Measurements from ENCODE around the gene RBM28.
A peak's percentile ranks its signal among the peaks of the same experiment; 100 is the strongest.

Gene RBM28, protein sequence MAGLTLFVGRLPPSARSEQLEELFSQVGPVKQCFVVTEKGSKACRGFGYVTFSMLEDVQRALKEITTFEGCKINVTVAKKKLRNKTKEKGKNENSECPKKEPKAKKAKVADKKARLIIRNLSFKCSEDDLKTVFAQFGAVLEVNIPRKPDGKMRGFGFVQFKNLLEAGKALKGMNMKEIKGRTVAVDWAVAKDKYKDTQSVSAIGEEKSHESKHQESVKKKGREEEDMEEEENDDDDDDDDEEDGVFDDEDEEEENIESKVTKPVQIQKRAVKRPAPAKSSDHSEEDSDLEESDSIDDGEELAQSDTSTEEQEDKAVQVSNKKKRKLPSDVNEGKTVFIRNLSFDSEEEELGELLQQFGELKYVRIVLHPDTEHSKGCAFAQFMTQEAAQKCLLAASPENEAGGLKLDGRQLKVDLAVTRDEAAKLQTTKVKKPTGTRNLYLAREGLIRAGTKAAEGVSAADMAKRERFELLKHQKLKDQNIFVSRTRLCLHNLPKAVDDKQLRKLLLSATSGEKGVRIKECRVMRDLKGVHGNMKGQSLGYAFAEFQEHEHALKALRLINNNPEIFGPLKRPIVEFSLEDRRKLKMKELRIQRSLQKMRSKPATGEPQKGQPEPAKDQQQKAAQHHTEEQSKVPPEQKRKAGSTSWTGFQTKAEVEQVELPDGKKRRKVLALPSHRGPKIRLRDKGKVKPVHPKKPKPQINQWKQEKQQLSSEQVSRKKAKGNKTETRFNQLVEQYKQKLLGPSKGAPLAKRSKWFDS

DNA sequence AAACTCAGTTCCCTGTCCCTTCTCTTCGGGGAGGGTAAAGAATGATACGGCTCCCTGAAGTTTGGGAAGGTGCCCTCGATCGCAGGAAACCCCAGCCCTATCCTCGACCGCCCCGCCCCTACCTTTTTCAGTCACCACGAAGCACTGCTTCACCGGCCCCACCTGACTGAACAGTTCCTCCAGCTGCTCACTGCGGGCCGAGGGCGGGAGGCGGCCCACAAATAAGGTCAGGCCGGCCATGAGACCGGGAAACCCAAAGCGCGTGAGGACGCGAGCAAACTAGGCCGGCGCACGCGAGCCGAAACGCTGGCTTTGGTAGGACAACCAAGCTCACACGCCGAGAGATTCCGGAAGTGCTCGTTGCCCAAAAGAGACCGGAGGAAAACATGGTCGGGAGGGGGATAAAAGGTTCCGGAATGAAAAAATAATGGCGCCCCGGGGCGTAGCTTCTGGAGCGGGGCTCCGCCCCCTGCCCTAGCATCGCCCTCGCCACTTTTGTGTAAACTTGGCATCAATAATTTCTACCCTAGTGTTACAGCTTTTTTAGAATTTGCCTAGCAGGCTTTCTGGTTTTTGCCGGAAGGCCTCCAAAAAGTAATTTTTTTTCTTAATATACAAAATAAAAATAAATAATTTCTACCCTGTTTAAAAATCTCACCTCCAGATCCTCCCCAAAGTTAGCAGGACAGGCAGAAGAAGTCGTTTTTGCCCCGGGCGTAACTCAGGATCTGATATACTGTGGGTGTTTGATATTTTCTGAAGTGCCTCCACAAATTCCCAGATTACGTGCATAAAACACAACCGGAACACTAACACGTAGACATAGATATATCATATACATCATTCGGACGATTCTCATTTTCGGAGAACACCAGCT lies at the start of gene RBM28:
TSS of gene RBM28 (minus strand) at position 355 of the 877 bp plus-strand sequence. CDS start at position 240, 115 bp downstream.
- DNase-seq, result peak; percentile 92

DNA sequence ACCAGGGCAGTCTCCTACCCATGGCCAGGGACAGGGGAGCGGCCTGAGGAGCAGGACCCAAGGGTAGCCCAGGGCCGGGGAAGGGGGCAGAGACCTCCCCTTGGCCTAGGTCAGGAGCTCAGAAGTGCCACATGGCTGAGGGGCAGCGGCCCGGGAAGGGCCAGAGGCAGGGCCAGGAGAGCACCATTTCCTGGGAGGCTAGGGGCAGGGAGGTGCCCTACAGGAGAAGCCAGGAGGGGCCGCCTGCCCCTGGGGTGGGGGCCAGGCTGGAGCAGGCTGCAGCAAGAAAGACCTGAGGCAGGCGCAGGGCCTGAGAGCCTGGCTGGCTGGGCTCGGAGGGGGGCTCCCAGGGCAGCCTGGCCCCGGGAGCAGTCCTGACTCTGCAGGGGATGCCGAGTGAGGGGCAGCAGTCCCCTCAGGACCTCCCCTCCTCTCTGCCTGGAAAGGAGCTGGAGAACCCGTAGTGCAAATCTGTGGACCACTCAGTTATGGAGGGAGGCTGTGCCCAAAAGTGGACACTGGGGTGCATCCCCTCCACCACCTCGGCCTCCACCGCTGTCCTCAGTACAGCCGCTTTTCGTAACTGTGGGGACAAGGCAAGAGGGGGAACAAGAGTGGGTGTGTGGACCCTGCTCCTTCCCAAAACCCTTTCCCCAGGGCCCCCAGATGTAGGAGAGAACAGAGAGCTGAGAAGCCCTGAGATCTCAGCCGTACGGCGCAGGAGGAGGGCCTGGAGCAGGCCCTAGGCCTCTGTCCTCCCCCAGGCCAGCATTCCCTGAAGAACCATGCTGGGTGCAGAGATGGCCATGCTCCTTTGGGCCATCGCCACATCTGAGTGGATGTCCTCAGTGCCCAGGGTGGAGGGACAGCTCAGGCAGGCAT lies 49.0 kb upstream of the RBM28 start:
- no peak for DNase-seq

DNA sequence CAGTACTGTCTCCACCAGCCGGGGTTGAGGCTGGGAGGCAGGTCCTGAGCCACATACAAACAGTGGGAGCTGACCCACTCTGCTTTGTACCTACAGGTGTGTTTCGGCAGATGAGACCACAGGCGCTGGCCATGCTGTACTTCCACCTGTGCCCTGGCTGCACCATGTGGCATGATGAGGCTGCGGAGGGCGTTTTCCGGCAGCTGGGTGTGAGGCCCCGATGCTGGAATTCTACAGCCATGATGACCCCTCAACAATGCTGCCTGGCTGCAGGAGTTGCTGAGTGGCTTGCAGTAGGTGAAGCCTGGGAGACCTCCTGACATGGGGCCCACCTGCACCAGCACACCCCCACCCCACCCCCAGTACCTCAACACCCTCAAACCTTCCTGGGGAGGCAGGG lies 48.1 kb upstream of the RBM28 start:
- no peak for DNase-seq

DNA sequence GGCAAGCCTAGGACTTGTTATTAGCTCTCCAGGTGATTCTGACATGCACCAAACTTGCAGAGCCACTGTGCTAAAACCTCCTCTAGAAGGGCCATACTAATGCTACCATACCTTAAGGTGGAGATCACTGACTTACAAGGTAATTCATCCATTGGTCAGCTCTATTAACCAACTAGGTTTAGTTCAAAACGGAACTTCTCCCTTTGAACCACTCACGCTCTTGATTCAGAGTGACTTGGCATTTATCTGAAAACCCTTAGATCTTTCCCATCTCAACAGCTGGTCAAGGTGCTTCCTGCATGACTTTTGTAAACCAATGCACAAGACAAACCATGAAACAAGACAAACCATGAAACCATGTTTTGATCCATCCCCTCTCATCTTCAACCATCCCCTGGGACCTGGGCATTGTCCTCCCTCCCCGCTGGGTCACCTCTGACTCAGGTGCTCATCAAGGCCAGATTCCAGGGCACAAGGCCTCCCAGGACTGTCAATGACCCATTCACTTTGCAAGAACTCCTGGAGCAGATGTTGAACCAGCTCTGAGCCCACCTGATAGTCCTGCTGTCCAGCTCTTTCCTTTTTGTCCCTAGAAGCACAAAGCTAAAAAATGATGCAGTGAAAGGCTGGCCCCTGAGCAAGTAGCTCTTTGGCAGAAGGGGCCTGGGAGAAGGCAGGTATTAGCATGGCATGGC lies 47.3 kb upstream of the RBM28 start:
- no peak for DNase-seq

DNA sequence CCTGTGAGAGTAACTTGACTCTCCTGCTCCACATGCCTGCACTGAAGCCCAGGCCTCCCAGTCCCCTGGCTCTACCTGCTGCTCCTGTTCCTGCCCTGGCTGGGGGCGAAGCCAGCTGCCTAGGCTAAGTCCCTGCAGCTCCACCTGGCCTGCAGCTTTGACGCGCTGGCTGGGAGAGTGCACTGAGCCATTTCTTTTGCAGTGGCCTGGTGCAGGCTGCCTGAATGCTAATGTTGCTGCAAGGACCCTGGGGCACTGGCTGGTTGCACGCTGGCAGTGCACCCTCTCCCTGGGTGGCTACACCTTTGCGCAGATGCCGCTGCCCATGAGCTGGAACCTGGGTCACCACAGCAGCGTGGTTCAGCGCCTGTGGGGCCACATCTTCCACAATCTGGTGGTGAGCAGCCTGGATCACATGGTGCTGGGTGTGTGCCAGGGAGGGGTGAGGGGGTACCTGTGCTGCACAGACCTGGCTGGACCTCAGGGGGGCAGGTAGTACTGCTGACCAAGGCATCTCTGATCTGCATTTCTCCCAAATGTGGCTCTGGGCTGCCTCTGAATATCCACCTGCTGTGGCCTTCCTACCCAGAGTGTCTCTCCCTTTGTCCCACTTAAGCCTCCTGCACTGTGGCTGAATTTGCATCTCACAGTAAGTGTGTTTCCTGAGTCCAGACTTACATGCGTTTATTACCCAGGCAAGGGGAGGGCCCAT lies 46.1 kb upstream of the RBM28 start:
- DNase-seq, result no peak

DNA sequence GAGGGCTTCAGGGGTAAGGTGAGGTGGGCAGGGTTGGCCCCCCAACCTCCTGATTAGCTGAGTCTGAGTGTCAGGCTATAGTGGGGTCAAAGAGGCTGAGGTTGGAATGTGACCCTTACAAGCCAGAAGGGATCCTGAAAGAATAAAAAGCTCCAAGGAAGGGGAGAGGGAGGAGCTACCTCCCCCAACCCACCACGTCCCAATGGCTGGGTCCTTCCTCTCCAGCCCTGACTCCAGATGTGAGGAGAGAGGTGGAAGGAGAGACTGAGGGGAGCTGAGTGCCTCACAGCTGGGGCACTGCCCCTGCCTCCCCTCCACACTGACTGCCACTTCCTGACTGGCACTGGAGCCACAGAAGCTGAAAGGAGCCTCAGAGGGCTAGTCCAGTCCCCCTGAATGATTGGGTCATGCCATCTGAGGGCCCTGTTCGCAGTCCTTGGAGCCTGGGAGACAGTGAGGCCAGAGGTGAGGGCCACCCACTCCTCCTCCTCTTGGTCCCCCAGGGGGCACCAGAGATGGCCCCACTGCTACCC lies 45.4 kb upstream of the RBM28 start:
- no peak for DNase-seq

DNA sequence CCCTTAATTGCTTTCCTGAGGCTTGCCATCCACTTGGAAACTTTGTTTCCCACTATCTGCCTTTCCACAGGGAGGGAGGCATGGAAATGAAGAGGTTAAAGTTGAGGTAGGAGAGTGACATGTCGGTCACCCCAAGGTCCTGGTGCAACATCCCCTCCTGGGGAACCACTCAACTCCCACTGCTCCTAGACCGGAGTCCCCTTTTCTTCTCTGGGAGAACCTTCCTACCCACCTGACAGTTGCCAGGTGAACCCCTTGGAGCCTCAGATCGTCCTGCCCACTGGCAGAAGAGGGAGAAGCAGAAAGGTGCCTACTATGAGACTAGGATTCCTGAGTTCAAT lies 44.4 kb upstream of the RBM28 start:
- DNase-seq, result no peak

DNA sequence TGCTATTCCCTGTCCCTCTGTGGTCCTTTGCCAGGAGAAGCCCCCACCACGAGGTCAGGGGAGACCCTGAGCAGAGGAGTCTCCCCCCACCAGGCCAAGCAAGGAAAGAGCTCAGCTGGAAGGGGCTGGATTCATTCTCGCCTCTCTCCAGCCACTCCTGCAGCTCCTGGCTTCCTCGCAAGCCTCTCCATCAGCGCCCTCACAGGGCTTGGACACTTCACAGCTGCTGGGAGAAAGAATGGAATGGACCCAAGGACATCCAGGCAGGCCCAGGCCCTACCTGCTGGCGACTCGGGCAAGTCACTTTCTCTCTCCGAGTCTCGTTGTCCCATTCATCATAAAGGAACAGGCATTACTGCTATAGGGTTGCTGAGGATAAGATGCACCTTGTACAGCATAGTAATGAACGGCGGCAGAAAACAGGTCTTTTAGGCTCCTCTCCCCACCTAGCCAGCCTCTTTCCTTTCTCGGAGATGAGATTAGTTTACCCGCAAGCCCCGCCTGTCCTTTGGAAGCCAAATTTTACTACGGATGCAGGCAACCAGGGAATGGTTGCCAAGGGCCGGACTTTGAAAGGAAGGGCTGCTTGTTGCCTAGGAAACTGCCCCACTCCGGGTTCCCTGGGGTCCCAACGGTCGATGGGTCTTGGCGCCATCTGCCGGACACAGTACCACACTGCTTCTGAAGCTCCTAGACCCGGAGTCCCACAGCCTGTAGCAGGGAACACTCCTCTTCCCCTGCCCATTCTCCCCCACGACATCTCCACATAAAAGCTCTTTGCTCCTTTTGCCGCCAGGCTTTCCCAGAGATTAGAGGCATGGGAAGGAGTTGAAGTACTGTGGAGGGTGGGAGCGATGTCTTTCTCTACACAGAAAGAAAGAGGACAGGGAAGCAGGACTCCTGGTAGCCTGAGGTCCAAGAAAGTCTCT lies 43.8 kb upstream of the RBM28 start:
- DNase-seq, result peak; percentile 75

DNA sequence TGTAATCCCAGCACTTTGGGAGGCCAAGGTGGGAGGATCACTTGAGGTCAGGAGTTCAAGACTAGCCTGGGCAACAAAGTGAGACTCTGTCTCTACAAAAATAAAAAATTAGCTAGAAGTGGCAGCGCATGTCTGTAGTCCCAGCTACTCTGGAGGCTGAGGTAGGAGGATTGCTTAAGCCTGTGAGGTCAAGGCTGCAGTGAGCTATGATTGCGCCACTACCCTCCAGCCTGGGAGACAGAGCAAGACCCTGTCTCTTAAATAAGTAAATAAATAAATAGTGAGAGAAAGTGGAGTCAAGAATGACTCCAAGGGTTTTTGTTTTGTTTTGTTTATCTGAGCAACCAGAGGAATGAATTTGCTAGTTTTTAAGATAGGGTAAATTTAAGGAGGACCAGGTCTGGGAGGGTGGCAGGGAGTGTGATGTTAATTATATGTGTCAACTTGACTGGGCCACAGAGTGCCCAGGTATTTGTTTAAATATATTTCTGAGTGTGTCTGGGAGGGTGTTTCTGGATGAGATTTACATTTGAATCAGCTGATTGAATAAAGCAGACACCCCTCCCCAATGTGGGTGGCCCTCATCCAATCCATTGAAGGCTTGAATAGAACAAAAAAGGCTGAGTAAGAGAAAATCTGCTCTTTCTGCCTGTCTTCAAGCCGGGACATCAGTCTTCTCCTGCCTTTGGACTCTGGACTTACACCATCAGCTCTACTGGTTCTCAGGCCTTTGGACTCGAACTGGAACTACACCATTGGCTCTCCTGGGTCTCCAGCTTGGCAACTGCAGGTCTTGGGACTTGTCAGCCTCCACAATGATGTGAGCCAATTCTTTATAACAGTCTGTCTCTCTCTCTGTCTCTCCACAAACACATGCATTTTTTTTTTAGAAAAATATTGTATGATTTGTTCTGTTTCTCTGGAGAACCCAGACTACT lies 42.5 kb upstream of the RBM28 start:
- DNase-seq, result no peak

DNA sequence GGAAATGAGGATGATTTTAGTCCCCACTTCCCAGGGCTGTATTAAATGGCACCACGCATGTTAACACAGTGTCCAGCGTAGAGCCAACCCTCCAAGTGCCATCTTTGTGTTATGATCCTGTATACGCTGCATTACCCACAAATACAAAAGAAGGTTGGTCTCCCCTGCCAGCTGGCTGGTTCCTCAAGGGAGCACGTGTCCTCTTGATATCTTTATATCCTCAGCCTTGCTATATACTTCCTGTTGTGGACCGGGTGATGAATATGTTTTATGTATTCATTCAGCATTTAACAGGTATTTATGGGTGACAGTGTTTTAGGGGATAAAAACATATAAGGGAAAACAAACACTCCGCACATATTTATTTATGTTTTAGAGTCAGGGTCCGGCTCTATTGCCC lies 41.0 kb upstream of the RBM28 start:
- no peak for DNase-seq

DNA sequence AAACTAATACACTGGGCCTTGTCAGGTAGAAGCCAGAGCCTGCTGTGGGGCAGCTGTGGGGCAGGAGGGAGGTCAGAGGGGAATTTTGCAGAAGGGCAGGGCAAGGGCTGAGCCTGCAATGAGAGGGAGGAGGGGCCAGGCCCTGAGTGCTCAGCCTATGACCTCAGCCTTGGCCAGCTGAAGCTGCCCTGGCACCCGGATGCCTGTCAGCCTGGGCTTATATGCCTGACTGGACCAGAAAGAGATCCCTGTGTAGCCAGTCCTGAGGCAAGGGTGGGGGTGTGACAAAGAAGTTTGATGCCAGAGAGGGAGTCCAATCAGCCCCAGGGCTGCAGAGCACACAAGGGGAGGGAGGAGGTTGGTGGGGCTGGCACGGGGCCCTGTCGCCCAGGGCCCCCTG lies 40.1 kb upstream of the RBM28 start:
- DNase-seq, result no peak

DNA sequence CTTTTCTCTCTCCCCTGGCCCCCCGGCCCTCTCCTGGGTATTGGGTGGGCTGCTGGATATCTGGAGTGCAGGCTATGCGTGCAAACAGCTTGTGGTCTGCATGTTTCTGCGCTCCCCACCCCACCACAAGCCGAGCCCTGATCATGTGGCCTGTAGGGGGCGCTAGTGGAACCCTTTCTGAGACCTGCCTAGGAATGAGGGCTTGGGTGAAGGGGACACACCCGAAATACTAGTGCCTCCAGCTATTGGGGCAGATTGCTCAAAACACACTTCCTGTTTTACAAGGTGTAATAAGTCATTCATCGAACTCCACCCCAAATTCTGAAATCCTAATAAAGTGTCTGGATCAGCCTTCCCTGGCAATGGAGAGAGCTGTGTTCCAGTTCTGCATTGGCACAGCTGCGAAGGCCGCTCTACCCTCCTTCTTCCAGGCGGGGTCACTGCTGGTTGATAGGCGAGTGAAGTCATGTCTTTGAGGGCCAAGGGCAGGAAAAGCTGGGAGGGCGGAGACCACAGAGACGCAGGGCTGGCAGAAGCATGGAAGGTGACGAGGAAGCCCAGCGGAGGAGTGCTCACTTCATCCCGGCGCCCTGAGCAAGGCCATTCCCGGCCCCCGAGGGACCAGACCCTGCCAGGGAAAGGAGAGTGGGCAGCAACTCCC lies 37.6 kb upstream of the RBM28 start:
- DNase-seq, result peak; percentile 63

DNA sequence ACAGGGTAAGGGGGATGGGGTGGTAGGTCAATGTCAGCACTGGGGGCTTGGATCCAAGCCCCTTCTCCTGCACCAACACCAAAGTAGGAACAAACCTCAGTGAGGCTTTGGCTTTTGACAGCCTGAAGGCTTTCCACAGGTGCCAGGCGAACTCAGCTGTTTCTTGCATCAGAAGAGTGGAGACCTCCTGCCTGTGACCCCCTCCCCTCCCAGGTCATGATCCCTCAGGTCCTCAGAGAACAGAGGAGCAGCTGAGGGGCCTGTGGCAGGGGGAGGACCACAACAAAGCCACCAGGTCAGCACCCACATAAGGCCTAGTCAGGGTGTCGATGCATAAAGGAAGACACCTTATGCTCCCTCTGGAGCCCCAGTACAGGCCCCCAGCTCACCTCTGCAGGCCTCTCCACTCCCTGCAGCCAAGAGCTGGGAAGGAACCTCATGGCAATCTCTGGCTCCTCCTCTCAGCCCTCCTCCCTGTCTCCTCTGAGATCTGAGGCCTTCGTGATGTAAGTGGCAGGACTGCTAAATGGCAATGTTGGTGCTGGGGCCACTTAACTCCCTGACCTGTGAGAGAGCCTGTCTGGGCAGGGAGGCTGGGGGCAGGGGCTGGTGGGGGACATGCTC lies 36.9 kb upstream of the RBM28 start:
- DNase-seq, result no peak

DNA sequence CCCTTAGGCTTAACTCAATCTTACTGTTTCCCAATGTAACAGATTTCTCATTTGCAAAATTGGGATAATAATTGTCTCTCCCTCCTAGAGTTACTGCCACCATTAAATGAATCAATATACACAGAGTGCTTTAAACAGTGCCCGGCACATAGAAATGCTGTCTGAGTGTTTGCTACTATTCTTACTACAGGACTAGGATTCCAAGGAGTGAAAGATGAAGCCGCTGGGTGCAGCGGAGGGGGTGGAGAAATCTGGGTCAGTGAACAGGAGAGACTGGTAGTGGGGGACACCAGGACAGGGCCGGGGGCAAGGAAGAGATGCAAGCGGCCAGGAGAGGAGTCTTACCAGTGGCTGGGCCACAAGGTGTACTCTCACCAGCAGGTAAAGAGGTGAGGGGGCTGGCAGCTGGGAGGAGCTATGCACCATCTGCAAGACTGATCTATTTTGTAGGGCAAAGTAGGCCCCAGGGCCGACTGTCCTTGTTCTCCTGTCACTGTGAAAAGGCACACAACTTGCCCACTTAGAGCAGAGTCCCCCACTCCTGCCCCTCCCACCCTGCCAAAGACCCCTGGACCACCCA lies 36.3 kb upstream of the RBM28 start:
- DNase-seq, result no peak

DNA sequence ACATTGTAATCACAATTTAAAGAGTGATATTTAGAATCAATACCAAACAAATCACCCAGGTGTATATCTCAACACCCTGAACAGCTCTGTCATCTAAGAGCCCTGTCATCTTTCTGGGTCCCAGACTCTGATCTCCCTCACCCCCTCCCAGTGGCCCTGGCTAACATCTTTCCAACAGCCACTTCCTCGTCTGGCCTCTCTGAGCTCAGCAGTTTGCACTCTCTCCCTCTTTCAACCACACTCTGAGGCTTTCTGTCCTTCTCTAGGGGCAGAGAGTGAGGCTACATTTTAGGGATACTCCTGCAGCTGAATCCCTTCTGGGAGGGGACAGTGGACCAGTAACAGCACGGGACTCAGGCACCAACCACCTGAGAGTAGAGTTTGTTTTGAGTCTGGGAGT lies 34.9 kb upstream of the RBM28 start:
- DNase-seq, result no peak

DNA sequence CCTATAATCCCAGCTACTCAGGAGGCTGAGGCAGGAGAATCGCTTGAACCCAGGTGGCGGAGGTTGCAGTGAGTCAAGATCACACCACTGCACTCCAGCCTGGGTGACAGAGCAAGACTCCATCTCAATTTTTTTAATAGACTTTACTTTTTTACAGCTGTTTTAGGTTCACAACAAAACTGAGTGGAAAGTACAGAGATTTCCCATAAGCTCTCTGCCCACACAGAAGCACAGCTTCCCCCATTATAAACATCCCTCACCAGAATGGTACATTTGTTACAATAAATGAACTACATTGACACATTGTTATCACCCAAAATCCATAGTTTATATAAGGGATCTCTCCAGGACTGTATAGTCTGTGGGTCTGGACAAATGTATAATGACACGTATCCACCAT lies 32.4 kb upstream of the RBM28 start:
- DNase-seq, result no peak

DNA sequence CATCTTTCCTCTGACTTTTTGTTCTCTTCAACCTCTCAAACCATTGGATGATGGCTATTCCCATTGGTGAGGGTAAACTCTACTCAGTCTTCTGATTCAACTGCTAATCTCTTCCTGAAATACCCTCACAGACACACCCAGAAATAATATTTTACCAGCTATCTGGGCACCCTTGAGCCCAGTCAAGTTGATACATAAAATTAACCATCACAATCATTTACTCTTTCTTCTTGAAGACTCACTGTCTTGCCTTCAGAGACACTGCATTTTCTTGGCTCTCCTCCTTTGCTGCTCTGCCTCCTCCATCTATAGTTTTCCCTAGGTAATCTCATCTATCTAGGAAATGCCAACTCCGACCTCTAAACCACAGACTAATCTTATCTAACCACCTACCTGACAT lies 30.3 kb upstream of the RBM28 start:
- no peak for DNase-seq

All from activated CD4-positive, alpha-beta T cell treated with anti-CD3 and anti-CD28 coated beads, Interleukin-2, Interleukin-6, amounts not matched to agents 100 ng/mL and 50 ng/mL, durations not matched to agents 16 hours and 8 hours (primary cell).